GM12878 (cell line): ENCODE measurements around the gene TRIM32. TPM values are rescaled to one million over a fixed set of nuclear protein-coding genes. Genes with fewer than 3 reads are reported as not detected.

Source experiments
- ATAC-seq: fragments of 200-7000 bp; cut with Tn5 transposase; 3 replicates; pipeline ENCODE4 v1.9.1; 2020; ENCODE audit warnings: mild to moderate bottlenecking, moderate library complexity
- BruUV-seq: library from RNA; stranded (reverse); fragments of 400-500 nt; replicated peaks from 2 replicates; lab custom pipeline; 2021; lab: Mats Ljungman, UMichigan
- CTCF ChIA-PET: fragments of 300-600 bp; sonication (Branson Sonifier 250); formaldehyde crosslinking; extraction: SDS; loops from one replicate; lab custom pipeline; 2021; ENCODE audit warnings: inconsistent platforms; lab: Yijun Ruan, JAX
- POLR2A ChIA-PET: fragments of 350-600 bp; formaldehyde crosslinking; extraction: SDS; loops from one replicate; lab custom pipeline; 2021; ENCODE audit warnings: inconsistent platforms; lab: Charles Lee
- RAD21 ChIA-PET: fragments of 300-600 bp; sonication (Branson Sonifier 250); formaldehyde crosslinking; loops from one replicate; lab custom pipeline; 2023; ENCODE audit warnings: antibody characterized with exemption; ENCODE audit not compliant: unreplicated experiment; lab: Charles Lee
- SMC1A ChIA-PET: fragments of 300-600 bp; sonication (Branson Sonifier 250); formaldehyde crosslinking; loops from one replicate; lab custom pipeline; 2023; ENCODE audit not compliant: unreplicated experiment, uncharacterized antibody; lab: Charles Lee
- DNase-seq: peaks from one replicate; pipeline ENCODE4 v3.0.0-alpha.2; 2011; ENCODE audit warnings: low read depth, low spot score
- FAIRE-seq: peaks from 3 replicates; lab custom pipeline; 2011; peaks lifted over from hg19 to GRCh38; lab: Jason Lieb, UNC
- H2AFZ ChIP-seq: 2 replicates; pipeline ENCODE4 v1.6.0; 2011; ENCODE audit warnings: low read depth, low read length, control low read depth; ENCODE audit not compliant: control insufficient read depth
- H3K27ac ChIP-seq: 2 replicates; pipeline ENCODE4 v1.5.1; 2011; ENCODE audit warnings: control low read depth; ENCODE audit not compliant: control insufficient read depth, insufficient read depth
- H3K27me3 ChIP-seq, 2 experiments: replicated peaks in 1 of 2; 2 replicates each; pipeline versions ENCODE4 v1.6.0 to v1.6.1; 2011; ENCODE audit warnings: low read length in 1 of 2; ENCODE audit not compliant: control insufficient read depth in 2 of 2, insufficient read depth in 2 of 2
- H3K36me3 ChIP-seq, 2 experiments: 2 replicates each; pipeline ENCODE4 v1.5.1; 2011; ENCODE audit warnings: low read length in 1 of 2; ENCODE audit not compliant: control insufficient read depth in 2 of 2, insufficient read depth in 2 of 2
- H3K4me1 ChIP-seq: 2 replicates; pipeline ENCODE4 v1.6.1; 2011; ENCODE audit warnings: mild to moderate bottlenecking, low read length, moderate library complexity, mixed read lengths; ENCODE audit not compliant: control insufficient read depth, insufficient read depth
- H3K4me2 ChIP-seq: 2 replicates; pipeline ENCODE4 v1.6.0; 2011; ENCODE audit warnings: control low read depth; ENCODE audit not compliant: control insufficient read depth, insufficient read depth
- H3K4me3 ChIP-seq: fragments of 200-600 bp; sonication (generic); 2 replicates; pipeline ENCODE4 v1.5.1; 2016
- H3K79me2 ChIP-seq: 2 replicates; pipeline ENCODE4 v1.6.0; 2011; ENCODE audit warnings: low read length; ENCODE audit not compliant: control insufficient read depth, insufficient read depth
- H3K9ac ChIP-seq: 2 replicates; pipeline ENCODE4 v1.8.0; 2011; ENCODE audit warnings: low read length, control low read depth, mixed read lengths; ENCODE audit not compliant: control insufficient read depth, insufficient read depth
- H3K9me3 ChIP-seq: replicated peaks from 3 replicates; pipeline ENCODE4 v1.5.1; 2011; ENCODE audit warnings: mild to moderate bottlenecking, low read length; ENCODE audit not compliant: control insufficient read depth, insufficient read depth
- H4K20me1 ChIP-seq: 2 replicates; pipeline ENCODE4 v1.6.0; 2011; ENCODE audit not compliant: control insufficient read depth, insufficient read depth
- BCL11A ChIP-seq: IDR thresholded peaks from 2 replicates; pipeline ENCODE4 v1.6.1; 2011; ENCODE audit warnings: low read depth, low read length
- CBX5 ChIP-seq: sonication (generic); IDR thresholded peaks from 2 replicates; pipeline ENCODE4 v1.6.1; 2016; ENCODE audit warnings: low read depth, moderate library complexity, mild to moderate bottlenecking, inconsistent platforms
- CHD1 ChIP-seq: IDR thresholded peaks from 2 replicates; pipeline ENCODE4 v1.6.1; 2012; ENCODE audit warnings: low read depth, low read length, improper control_type of control experiment
- CHD4 ChIP-seq: fragments of 200-600 bp; sonication (generic); IDR thresholded peaks from 2 replicates; pipeline ENCODE4 v1.6.1; 2016; ENCODE audit warnings: mild to moderate bottlenecking
- EED ChIP-seq: sonication (generic); IDR thresholded peaks from 2 replicates; pipeline ENCODE4 v1.6.1; 2016; ENCODE audit warnings: antibody characterized with exemption, low read depth
- ELK1 ChIP-seq: IDR thresholded peaks from 2 replicates; pipeline ENCODE4 v1.6.1; 2012; ENCODE audit warnings: low read depth, low read length, improper control_type of control experiment
- EP300 ChIP-seq, 2 experiments: fragments of 150-350 bp in 1 of 2; IDR thresholded peaks; 2 replicates each; pipeline ENCODE4 v1.6.1; 2011 to 2012; ENCODE audit warnings: low read depth in 2 of 2, low read length in 2 of 2, borderline replicate concordance in 1 of 2, improper control_type of control experiment in 1 of 2, inconsistent platforms in 1 of 2; ENCODE audit not compliant: control insufficient read depth in 1 of 2
- HCFC1 ChIP-seq: fragments of 150-350 bp; IDR thresholded peaks from 2 replicates; pipeline ENCODE4 v1.6.1; 2014; ENCODE audit warnings: low read length
- HDAC2 ChIP-seq: fragments of 200-600 bp; sonication (generic); IDR thresholded peaks from 2 replicates; pipeline ENCODE4 v1.6.1; 2017
- KAT2A ChIP-seq: conservative IDR thresholded peaks from 2 replicates; pipeline ENCODE4 v1.6.1; 2011; ENCODE audit warnings: low read depth, low read length; ENCODE audit not compliant: control insufficient read depth
- KDM1A ChIP-seq: fragments of 200-600 bp; sonication (generic); IDR thresholded peaks from 2 replicates; pipeline ENCODE4 v1.6.1; 2016; ENCODE audit warnings: borderline replicate concordance
- MXI1 ChIP-seq: fragments of 150-350 bp; IDR thresholded peaks from 2 replicates; pipeline ENCODE4 v1.6.1; 2011; ENCODE audit warnings: low read depth, mild to moderate bottlenecking, inconsistent platforms, low read length, improper control_type of control experiment
- NBN ChIP-seq: fragments of 450-650 bp; IDR thresholded peaks from 2 replicates; pipeline ENCODE4 v1.6.1; 2016
- PML ChIP-seq: IDR thresholded peaks from 2 replicates; pipeline ENCODE4 v1.6.1; 2012; ENCODE audit warnings: low read length, inconsistent platforms
- POLR2AphosphoS5 ChIP-seq: IDR thresholded peaks from 2 replicates; pipeline ENCODE4 v1.6.1; 2011; ENCODE audit warnings: mild to moderate bottlenecking, low read length, inconsistent platforms
- TCF7 ChIP-seq: IDR thresholded peaks from 2 replicates; pipeline ENCODE4 v1.6.1; 2014; ENCODE audit warnings: antibody characterized with exemption, borderline replicate concordance
- YY1 ChIP-seq: IDR thresholded peaks from 2 replicates; pipeline ENCODE4 v1.6.1; 2011; ENCODE audit warnings: low read depth, mild to moderate bottlenecking, low read length
- ZNF622 ChIP-seq: fragments of 450-650 bp; IDR thresholded peaks from 2 replicates; pipeline ENCODE4 v1.6.1; 2017; ENCODE audit warnings: mild to moderate bottlenecking, inconsistent platforms
- WGBS: methylation state at CpG from one replicate; pipeline ENCODE4 v1.1.6; 2016; ENCODE audit warnings: low lambda C conversion rate; ENCODE audit not compliant: insufficient replicate concordance, insufficient coverage; ENCODE audit errors: missing lambda C conversion rate; 5-methylcytosine and 5-hydroxymethylcytosine counted together
- in situ Hi-C: fragments of 300-500 bp; cut with MboI; formaldehyde crosslinking; loops from 9 replicates; pipeline ENCODE4 v1.14.3; 2018; ENCODE audit warnings: mixed read lengths
- intact Hi-C: fragments of 100-400 bp; cut with micrococcal nuclease; formaldehyde crosslinking; loops from one replicate; pipeline ENCODE4 v1.14.2; 2022; ENCODE audit not compliant: unreplicated experiment
- polyA plus RNA-seq, 11 experiments: library from polyadenylated mRNA; depleted of rRNA in 4 of 11; unstranded in 6 of 11; stranded (reverse) in 5 of 11; fragments of >200 nt; fragmentation: Nextera tagmentation in 4 of 11; fragmentation: Illumina TruSeq in 1 of 11; extraction: Ambion mirVana in 4 of 11; extraction: Trizol in 1 of 11; gene quantifications; 1 replicate in 1 of 11; 2 replicates in 10 of 11; pipeline versions ENCODE4 v1.2.1 to v1.2.3, GENCODE V29; 2011 to 2016; ENCODE audit warnings: inconsistent platforms in 2 of 11, missing spikeins in 2 of 11, low read depth in 1 of 11
- total RNA-seq, 4 experiments: library from RNA; depleted of rRNA in 3 of 4; stranded (reverse); fragments of >200 nt in 3 of 4; fragmentation: Illumina TruSeq in 1 of 4; extraction: Trizol in 1 of 4; gene quantifications; 2 replicates each; pipeline versions ENCODE4 v1.2.1 to v1.2.3, GENCODE V29; 2013 to 2021
- TF ChIP-seq, protein P1 (sequence below): fragments of 450-650 bp; formaldehyde crosslinking; IDR thresholded peaks from 2 replicates; pipeline ENCODE4 v1.5.0; 2022; ENCODE audit warnings: mild to moderate bottlenecking, missing genetic modification characterization
- TF ChIP-seq, protein P2 (sequence below): IDR thresholded peaks from 2 replicates; pipeline ENCODE4 v1.6.1; 2011; ENCODE audit warnings: low read depth, low read length, improper control_type of control experiment, borderline replicate concordance

TRIM32 gene
- total and polyA plus RNA-seq, 10 of the 15 experiments (the other 5 are each of a cell fraction or from before 2014, with no cell fraction given): 7.1 to 23.8 (median 12.2) TPM

GRCh38 chr9:116641292-116642059 lies 45.6 kb upstream of the TRIM32 start:
- ChIA-PET SMC1A (interaction anchor here (1.0 kb wide), 1 partner anchor 20 kb away, joined by 3 read pairs; no protein-coding TSS in a partner anchor), RAD21 (no interaction called here), POLR2A (no interaction called here), CTCF (interaction anchor here (0.6 to 1.0 kb wide), 2 partner anchors 43 to 1140 kb away, joined by 3 to 4 read pairs; no protein-coding TSS in a partner anchor)
- Histone ChIP-seq H4K20me1 (no peaks in the 10 kb centered on the region), H3K4me1 (no peaks in the 10 kb centered on the region), H3K9me3 (no peaks in the 10 kb centered on the region), H3K9ac (no peak overlapping the region), H3K27me3 (no peaks in the 10 kb centered on the region), H3K36me3 (no peaks in the 10 kb centered on the region), H3K4me3 (no peak overlapping the region), H3K4me2 (no peak overlapping the region), H3K79me2 (no peaks in the 10 kb centered on the region), H3K27ac (no peak overlapping the region), H2AFZ (no peak overlapping the region)
- in situ Hi-C loops (no loop called here), intact Hi-C loops (no loop called here)
- no peak for DNase-seq
- no peak for ATAC-seq
- 100% methylated on average over 2 of the region's 2 CpGs for WGBS
- no TSS peak for BruUV-seq
- FAIRE-seq: no peak
- TF ChIP-seq HCFC1: no peak
- TF ChIP-seq ELK1: no peak
- TF ChIP-seq KAT2A: no peak
- TF ChIP-seq, protein P1, sequence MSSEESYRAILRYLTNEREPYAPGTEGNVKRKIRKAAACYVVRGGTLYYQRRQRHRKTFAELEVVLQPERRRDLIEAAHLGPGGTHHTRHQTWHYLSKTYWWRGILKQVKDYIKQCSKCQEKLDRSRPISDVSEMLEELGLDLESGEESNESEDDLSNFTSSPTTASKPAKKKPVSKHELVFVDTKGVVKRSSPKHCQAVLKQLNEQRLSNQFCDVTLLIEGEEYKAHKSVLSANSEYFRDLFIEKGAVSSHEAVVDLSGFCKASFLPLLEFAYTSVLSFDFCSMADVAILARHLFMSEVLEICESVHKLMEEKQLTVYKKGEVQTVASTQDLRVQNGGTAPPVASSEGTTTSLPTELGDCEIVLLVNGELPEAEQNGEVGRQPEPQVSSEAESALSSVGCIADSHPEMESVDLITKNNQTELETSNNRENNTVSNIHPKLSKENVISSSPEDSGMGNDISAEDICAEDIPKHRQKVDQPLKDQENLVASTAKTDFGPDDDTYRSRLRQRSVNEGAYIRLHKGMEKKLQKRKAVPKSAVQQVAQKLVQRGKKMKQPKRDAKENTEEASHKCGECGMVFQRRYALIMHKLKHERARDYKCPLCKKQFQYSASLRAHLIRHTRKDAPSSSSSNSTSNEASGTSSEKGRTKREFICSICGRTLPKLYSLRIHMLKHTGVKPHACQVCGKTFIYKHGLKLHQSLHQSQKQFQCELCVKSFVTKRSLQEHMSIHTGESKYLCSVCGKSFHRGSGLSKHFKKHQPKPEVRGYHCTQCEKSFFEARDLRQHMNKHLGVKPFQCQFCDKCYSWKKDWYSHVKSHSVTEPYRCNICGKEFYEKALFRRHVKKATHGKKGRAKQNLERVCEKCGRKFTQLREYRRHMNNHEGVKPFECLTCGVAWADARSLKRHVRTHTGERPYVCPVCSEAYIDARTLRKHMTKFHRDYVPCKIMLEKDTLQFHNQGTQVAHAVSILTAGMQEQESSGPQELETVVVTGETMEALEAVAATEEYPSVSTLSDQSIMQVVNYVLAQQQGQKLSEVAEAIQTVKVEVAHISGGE: no peak
- no peak for TF ChIP-seq HDAC2
- no peak for TF ChIP-seq YY1
- no peak for TF ChIP-seq TCF7
- TF ChIP-seq CBX5: no peak
- TF ChIP-seq KDM1A: no peak
- no peak for TF ChIP-seq BCL11A
- TF ChIP-seq EP300 (IDR thresholded peaks at IDR 0.05; ENCODE audit: borderline replicate concordance in 1 of 2, control insufficient read depth in 1 of 2, low read depth in 2 of 2, low read length in 2 of 2): no peak
- TF ChIP-seq MXI1: no peak
- TF ChIP-seq NBN: no peak
- no peak for TF ChIP-seq CHD1
- no peak for TF ChIP-seq PML
- no peak for TF ChIP-seq EED
- TF ChIP-seq CHD4: no peak
- no peak for TF ChIP-seq ZNF622
- no peak for TF ChIP-seq POLR2AphosphoS5
- TF ChIP-seq, protein P2, sequence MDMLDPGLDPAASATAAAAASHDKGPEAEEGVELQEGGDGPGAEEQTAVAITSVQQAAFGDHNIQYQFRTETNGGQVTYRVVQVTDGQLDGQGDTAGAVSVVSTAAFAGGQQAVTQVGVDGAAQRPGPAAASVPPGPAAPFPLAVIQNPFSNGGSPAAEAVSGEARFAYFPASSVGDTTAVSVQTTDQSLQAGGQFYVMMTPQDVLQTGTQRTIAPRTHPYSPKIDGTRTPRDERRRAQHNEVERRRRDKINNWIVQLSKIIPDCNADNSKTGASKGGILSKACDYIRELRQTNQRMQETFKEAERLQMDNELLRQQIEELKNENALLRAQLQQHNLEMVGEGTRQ: no peak
